Measurements from ENCODE around the gene PTEN. TPM values are rescaled to one million over a fixed set of nuclear protein-coding genes. Genes with fewer than 3 reads are reported as not detected.

PTEN gene
- total RNA-seq, 2 experiments from 2014 or later, result 79.8 to 86.0 TPM

- no peak overlapping the region for H3K27ac ChIP-seq (ENCODE audit: low read depth in 1 of 2, low read length in 2 of 2)
These were observed 58.7 kb downstream of the PTEN start for GRCh38 chr10:87921931-87922688.

GRCh38 chr10:87923233-87923632 lies 59.8 kb downstream of the PTEN start:
- peaks cover 0 to 7% of the 10 kb centered on the region in 2 experiments for H3K9me3 ChIP-seq (ENCODE audit: control insufficient read depth in 1 of 2, insufficient read depth in 1 of 2, low read length in 2 of 2)
- no peak overlapping the region for H3K27ac ChIP-seq (ENCODE audit: low read depth in 1 of 2, low read length in 2 of 2)
- ATAC-seq (ENCODE audit: poor library complexity) (no peak), DNase-seq (no peak)
- POLR2A ChIA-PET, result no interaction called here
- no peak for TF ChIP-seq CTCF (IDR thresholded peaks at IDR 0.05)
- H3K27me3 ChIP-seq (ENCODE audit: control insufficient read depth in 1 of 2, insufficient read depth in 2 of 2, low read length in 2 of 2), result no peaks in the 10 kb centered on the region
- CTCF ChIA-PET, result no interaction called here
- peaks cover 16% of the 10 kb centered on the region for H3K36me3 ChIP-seq (ENCODE audit: insufficient read depth, low read length)
- Mint-ChIP-seq H3K27me3 (no peaks in the 10 kb centered on the region), H3K9me3 (no peaks in the 10 kb centered on the region), H3K27ac (peak overlapping the region; percentile 0), H3K4me1 (ENCODE audit: low read depth) (peaks cover 91% of the 10 kb centered on the region), H3K36me3 (ENCODE audit: low read depth) (peaks cover 79% of the 10 kb centered on the region), H3K4me3 (peak overlapping the region; percentile 32)
- no peak overlapping the region for H3K4me3 ChIP-seq (ENCODE audit: low read length)
- peaks cover 12% of the 10 kb centered on the region for H3K4me1 ChIP-seq (ENCODE audit: insufficient read depth, low read length)
- intact Hi-C loops (cut with DNase I, micrococcal nuclease), result no loop called here

More at GRCh38 chr10:87921931-87922688, 58.7 kb downstream of the PTEN start:
- TF ChIP-seq CTCF (IDR thresholded peaks at IDR 0.05), result no peak
- Mint-ChIP-seq H3K27ac (peak overlapping the region; percentile 0), H3K9me3 (no peaks in the 10 kb centered on the region), H3K27me3 (no peaks in the 10 kb centered on the region), H3K4me3 (no peak overlapping the region), H3K4me1 (ENCODE audit: low read depth) (peaks cover 91% of the 10 kb centered on the region), H3K36me3 (ENCODE audit: low read depth) (peaks cover 80% of the 10 kb centered on the region)
- intact Hi-C loops (cut with DNase I, micrococcal nuclease), result no loop called here
- DNase-seq (no peak), ATAC-seq (ENCODE audit: poor library complexity) (no peak)
- Histone ChIP-seq H3K4me3 (ENCODE audit: low read length) (no peak overlapping the region), H3K9me3 (ENCODE audit: control insufficient read depth in 1 of 2, insufficient read depth in 1 of 2, low read length in 2 of 2) (peaks cover 0 to 7% of the 10 kb centered on the region in 2 experiments), H3K36me3 (ENCODE audit: insufficient read depth, low read length) (peaks cover 16% of the 10 kb centered on the region), H3K27me3 (ENCODE audit: control insufficient read depth in 1 of 2, insufficient read depth in 2 of 2, low read length in 2 of 2) (no peaks in the 10 kb centered on the region), H3K4me1 (ENCODE audit: insufficient read depth, low read length) (peaks cover 17% of the 10 kb centered on the region)
- ChIA-PET POLR2A (interaction anchor here (0.6 to 1.2 kb wide), 2 partner anchors 60 to 94 kb away, joined by 3 read pairs; no protein-coding TSS in a partner anchor), CTCF (no interaction called here)

- Histone ChIP-seq H3K4me1 (ENCODE audit: insufficient read depth, low read length) (peaks cover 12% of the 10 kb centered on the region), H3K27me3 (ENCODE audit: control insufficient read depth in 1 of 2, insufficient read depth in 2 of 2, low read length in 2 of 2) (no peaks in the 10 kb centered on the region), H3K27ac (ENCODE audit: low read depth in 1 of 2, low read length in 2 of 2) (no peak overlapping the region), H3K4me3 (ENCODE audit: low read length) (no peak overlapping the region), H3K36me3 (ENCODE audit: insufficient read depth, low read length) (peaks cover 16% of the 10 kb centered on the region), H3K9me3 (ENCODE audit: control insufficient read depth in 1 of 2, insufficient read depth in 1 of 2, low read length in 2 of 2) (peaks cover 0 to 5% of the 10 kb centered on the region in 2 experiments)
- no peaks in the 10 kb centered on the region for H3K9me3 Mint-ChIP-seq
- no peak for TF ChIP-seq CTCF (IDR thresholded peaks at IDR 0.05)
- H3K4me3 Mint-ChIP-seq, result peak overlapping the region; percentile 26
- ChIA-PET CTCF (interaction anchor here (0.9 kb wide), 1 partner anchor 17 kb away, joined by 3 read pairs; no protein-coding TSS in a partner anchor), POLR2A (interaction anchor here (0.5 to 4.9 kb wide), 3 partner anchors 63 to 1219 kb away, joined by 3 to 21 read pairs (median 3); partner anchors contain the start of genes KLLN and PTEN)
- intact Hi-C loops (cut with DNase I, micrococcal nuclease), result no loop called here
- no peaks in the 10 kb centered on the region for H3K27me3 Mint-ChIP-seq
- peaks cover 93% of the 10 kb centered on the region for H3K4me1 Mint-ChIP-seq (ENCODE audit: low read depth)
- ATAC-seq (ENCODE audit: poor library complexity) (no peak), DNase-seq (no peak)
- H3K27ac Mint-ChIP-seq, result no peak overlapping the region
- H3K36me3 Mint-ChIP-seq (ENCODE audit: low read depth), result peaks cover 73% of the 10 kb centered on the region
These were observed 62.1 kb downstream of the PTEN start for GRCh38 chr10:87925570-87925969.

Measured in CD4-positive, alpha-beta T cell (primary cell).